ENCODE results near the gene SPEN.
A peak's percentile ranks its signal among the peaks of the same experiment; 100 is the strongest.

Gene SPEN

DNA sequence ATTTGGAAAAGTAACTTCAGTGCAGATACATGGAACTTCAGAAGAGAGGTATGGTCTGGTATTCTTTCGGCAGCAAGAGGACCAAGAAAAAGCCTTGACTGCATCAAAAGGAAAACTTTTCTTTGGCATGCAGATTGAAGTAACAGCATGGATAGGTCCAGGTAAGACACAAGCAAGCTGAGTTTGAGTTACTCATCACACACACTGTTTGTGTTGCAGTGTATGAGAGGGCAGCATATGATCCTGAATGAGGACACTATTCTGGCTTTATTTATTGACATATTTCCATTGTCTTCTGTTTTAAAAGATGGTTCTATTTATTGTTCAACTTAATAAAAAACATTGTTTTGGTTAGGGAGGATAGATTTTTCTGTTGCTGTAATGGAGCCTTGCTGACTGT is 63.6 kb downstream of the SPEN start:
- no peak for TF ChIP-seq REST (IDR thresholded peaks at IDR 0.05; ENCODE audit: low read depth)
- TF ChIP-seq TAF1 (IDR thresholded peaks at IDR 0.05; ENCODE audit: low read depth) = no peak
- no peak for TF ChIP-seq TCF12 (IDR thresholded peaks at IDR 0.05; ENCODE audit: low read depth)
- TF ChIP-seq RAD21 (IDR thresholded peaks at IDR 0.05; ENCODE audit: low read depth) = no peak
- TF ChIP-seq FOXM1 (IDR thresholded peaks at IDR 0.05; ENCODE audit: borderline replicate concordance, low read depth) = no peak

DNA sequence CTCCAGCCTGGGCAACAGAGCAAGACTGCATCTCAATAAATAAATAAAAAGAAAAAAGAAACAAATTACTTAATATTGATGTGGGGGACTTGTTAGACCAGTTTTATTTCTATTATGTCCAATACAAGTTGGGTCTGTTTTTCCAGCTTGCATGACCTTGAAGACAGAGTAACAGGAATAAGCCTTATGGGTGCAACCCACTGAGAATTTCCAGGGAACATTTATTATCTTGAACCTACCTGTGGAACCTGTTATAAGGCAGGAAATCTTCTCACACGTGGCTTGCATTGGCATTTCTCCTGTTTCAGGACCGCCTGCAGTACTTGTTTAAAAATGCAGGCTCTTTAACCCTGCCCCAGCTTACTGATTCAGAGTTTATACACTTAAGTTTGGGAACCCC is 64.4 kb downstream of the SPEN start:
- TF ChIP-seq, protein P1, sequence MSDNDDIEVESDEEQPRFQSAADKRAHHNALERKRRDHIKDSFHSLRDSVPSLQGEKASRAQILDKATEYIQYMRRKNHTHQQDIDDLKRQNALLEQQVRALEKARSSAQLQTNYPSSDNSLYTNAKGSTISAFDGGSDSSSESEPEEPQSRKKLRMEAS (IDR thresholded peaks at IDR 0.05) = 0 out of 2 replicates have a peak, but pooled peaks have one; percentile 18
- no peak for TF ChIP-seq NFIC (IDR thresholded peaks at IDR 0.05)

GRCh38 chr1:15915991-15916390 is 68.5 kb downstream of the SPEN start:
- TF ChIP-seq, protein P2, sequence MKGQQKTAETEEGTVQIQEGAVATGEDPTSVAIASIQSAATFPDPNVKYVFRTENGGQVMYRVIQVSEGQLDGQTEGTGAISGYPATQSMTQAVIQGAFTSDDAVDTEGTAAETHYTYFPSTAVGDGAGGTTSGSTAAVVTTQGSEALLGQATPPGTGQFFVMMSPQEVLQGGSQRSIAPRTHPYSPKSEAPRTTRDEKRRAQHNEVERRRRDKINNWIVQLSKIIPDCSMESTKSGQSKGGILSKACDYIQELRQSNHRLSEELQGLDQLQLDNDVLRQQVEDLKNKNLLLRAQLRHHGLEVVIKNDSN (IDR thresholded peaks at IDR 0.05) = no peak
- no peak for TF ChIP-seq REST (IDR thresholded peaks at IDR 0.05; ENCODE audit: low read depth)
- no peak for TF ChIP-seq NFIC (IDR thresholded peaks at IDR 0.05)
- no peak for TF ChIP-seq CREB1 (IDR thresholded peaks at IDR 0.05; ENCODE audit: low read depth)

DNA sequence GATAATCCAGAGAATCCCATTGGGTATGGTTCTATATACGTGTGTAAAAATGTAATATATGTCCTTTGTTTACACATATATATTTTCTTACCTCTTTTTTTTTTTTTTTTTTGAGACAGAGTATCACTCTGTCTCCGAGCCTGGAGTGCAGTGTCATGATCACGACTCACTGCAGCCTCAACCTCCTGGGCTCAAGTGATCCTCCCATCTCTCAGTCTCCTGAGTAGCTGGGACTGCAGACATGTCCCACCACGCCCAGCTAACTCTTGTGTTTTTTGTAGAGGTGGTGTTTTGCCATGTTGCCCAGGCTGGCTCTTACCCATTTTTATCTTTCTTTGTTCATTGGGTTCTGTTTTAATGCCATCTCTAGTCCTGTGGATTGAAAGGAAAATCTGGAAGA is 68.9 kb downstream of the SPEN start:
- no peak for TF ChIP-seq EGR1 (IDR thresholded peaks at IDR 0.05)
- no peak for TF ChIP-seq CREB1 (IDR thresholded peaks at IDR 0.05; ENCODE audit: low read depth)
- no peak for TF ChIP-seq CEBPB (IDR thresholded peaks at IDR 0.05)
- TF ChIP-seq EP300 (IDR thresholded peaks at IDR 0.05; ENCODE audit: borderline replicate concordance) = no peak
- TF ChIP-seq REST (IDR thresholded peaks at IDR 0.05; ENCODE audit: low read depth) = no peak
- no peak for TF ChIP-seq RAD21 (IDR thresholded peaks at IDR 0.05; ENCODE audit: low read depth)
- TF ChIP-seq FOXM1 (IDR thresholded peaks at IDR 0.05; ENCODE audit: borderline replicate concordance, low read depth) = no peak
- TF ChIP-seq TAF1 (IDR thresholded peaks at IDR 0.05; ENCODE audit: low read depth) = no peak
- TF ChIP-seq, protein P2 (IDR thresholded peaks at IDR 0.05) = no peak
- TF ChIP-seq, protein P1 (IDR thresholded peaks at IDR 0.05) = no peak

- TF ChIP-seq CEBPB (IDR thresholded peaks at IDR 0.05) (no peak), REST (IDR thresholded peaks at IDR 0.05; ENCODE audit: low read depth) (no peak), RAD21 (IDR thresholded peaks at IDR 0.05; ENCODE audit: low read depth) (no peak), TCF12 (IDR thresholded peaks at IDR 0.05; ENCODE audit: low read depth) (no peak), FOXM1 (IDR thresholded peaks at IDR 0.05; ENCODE audit: borderline replicate concordance, low read depth) (no peak), TEAD4 (IDR thresholded peaks at IDR 0.05) (no peak)
Measured at GRCh38 chr1:15916916-15917315, 69.4 kb downstream of the SPEN start.

Measured in Ishikawa (cell line).